GM20431 (cell line): Measurements from ENCODE around the gene TMEM198.

Experiments used
- in situ Hi-C: fragments of 300-500 bp; cut with MseI, MboI; formaldehyde crosslinking; loops from one replicate; pipeline ENCODE4 v1.15.0; 2020; ENCODE audit warnings: low sequenced_read_pairs; ENCODE audit not compliant: unreplicated experiment

TMEM198 gene

DNA sequence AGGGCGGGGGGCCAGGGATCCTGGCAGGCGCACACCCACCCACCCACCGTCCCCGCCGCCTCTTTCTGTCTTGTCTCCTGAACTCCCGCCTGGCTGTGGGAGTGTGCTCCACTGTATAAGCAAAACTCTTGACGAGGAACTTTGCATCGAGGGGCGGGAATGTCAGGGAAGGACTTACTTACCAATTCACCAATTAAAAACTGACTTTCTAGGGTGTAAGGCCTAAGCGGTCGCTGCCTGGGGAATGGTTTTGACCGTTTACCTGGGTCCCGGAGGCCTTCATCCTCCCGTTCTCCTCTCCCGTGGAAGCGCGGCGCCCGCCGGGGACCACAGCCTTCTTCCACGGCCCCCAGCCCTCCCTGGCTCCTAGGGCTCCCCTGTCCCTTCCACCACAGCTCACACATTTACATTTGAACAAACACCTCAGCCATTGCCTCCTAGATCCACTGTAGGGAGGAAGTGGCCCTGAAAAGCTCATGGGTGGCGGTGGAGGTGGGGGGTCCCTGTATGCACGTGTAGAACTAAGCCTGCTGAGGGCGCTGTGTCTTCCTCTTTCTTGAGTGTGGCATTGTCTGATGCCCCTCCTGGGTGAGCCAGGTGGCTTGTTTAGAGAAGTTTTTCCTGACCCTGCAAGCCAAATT is 20.7 kb upstream of the TMEM198 start:
- in situ Hi-C loops, result loop anchor here (10.0 kb wide), 1 partner anchor 118 kb away; no protein-coding TSS in a partner anchor

DNA sequence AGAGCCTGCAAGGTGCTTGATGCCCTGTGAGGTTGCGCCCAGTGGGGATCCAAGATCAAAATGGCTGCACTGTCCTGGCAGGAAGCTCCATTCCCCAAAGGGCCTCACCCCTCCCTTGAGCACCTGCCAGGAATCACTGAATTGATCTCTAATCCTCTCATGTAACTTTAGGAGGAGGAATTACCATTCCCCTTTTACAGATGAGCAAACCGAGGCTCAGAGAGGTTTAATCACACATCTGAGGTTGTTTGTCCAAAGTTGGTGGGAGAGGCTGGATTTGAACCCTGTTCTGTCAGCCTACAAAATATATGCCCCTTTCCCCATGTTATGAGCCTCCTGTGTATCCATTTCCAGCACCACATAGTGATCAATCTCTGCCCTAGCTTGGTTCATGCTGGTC is 19.0 kb upstream of the TMEM198 start:
- in situ Hi-C loops, result loop anchor here (10.0 kb wide), 1 partner anchor 120 kb away; no protein-coding TSS in a partner anchor

DNA sequence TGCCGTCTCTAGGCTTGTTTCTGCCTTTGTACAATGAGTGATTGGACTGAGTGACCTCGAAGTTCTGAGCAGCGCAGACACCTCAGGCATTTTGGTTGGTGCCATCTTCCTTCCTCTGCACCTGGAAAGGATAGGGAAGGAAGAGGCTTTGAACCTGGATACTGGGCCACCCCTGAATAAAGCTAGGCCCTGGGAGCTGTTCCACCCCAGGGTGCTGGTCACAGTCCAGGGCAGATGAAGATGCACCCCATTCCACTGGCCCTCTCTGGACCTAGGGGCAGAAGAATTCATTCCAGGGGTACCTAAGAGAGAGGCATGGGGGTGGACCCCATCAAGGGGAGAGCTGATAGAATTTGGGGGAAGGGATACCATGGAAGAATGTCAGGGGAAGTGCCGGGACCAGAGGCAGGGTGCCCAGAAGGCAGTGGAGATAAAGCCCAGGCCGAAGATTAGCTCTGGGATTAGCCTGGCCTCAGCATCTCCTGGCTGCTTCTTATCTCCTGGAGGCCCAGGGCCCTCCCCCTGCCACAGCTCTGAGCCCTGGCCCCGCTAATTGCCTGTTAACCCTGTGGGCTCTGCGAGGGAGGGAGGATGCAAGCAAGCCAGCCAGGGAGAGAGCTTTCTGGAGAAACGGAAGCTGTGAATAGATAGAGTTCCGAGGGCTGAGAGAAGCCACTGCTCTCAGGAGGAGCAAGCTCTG is 18.1 kb upstream of the TMEM198 start:
- in situ Hi-C loops, result loop anchor here (10.0 kb wide), 1 partner anchor 121 kb away; no protein-coding TSS in a partner anchor

DNA sequence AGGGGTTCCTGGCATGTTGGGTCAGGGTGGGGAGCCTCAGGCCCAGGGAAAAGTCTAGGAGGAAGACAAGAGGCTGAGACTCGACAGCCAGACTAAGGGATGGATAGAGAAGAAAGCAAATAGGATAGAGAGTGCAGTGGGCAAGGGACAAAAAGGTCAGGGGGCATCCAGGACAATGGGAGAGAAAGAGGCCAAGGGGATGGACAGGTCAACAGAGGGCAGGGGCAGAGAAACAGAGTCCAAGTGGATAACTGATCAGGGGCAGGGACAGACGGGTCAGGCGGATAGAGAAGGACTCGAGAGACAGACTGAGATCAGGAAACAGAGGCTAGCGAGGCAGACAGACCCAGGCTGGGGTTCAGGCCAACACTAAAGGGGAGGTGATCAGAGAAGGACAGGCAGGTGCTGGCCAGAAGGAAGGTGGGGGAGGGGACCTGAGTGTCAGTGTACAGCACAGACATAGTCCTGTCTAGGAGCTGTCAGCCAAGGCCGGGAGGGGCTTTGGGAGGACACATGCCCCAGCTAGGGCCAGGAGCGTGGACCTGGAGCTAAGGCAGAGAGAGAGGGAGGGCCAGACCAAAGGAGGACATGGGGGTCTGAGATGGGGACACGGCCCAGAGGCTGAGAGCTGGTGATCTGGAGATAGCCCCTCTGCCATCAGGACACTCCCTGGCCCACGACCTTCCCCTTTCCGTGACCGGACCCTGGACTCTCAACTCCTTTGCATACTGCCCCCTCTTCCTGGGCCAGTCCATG is 17.3 kb upstream of the TMEM198 start:
- in situ Hi-C loops, result loop anchor here (10.0 kb wide), 1 partner anchor 122 kb away; no protein-coding TSS in a partner anchor

DNA sequence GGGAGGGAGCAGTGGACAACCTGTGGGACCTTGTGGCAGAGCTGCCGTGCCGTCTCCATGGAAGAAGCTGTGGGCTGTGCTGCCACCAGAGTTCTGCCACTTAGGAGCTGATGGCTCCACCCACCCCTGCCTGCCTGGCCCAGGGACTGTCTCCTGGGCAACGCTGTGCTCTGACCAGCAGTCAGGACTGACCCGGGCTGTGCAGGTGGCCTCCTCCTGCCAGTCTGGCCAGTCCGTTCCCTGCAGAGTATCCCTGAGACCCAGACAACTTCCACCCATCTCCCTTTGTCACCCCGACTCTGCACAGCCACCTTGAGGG is 16.8 kb upstream of the TMEM198 start:
- in situ Hi-C loops, result loop anchor here (10.0 kb wide), 1 partner anchor 122 kb away; no protein-coding TSS in a partner anchor

DNA sequence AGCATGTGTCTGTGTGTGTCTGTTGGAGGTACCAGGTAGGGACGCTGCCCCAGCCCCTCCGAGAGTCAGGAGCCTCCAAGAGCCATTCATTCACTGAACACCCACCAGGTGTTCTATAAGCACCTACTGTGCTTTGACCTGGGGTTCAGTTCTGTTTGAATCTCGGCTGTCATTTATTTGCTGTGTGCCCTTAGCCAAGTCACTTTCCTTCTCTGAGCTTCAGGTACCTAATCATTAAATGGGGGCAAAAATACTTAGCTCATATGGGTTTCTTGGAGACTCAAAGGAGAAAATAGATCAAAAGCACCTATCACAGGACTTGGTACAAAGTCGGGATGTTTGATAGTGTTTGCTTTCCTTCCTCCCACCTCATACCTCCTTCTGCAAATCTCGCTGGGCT is 16.4 kb upstream of the TMEM198 start:
- in situ Hi-C loops, result loop anchor here (10.0 kb wide), 1 partner anchor 123 kb away; no protein-coding TSS in a partner anchor

DNA sequence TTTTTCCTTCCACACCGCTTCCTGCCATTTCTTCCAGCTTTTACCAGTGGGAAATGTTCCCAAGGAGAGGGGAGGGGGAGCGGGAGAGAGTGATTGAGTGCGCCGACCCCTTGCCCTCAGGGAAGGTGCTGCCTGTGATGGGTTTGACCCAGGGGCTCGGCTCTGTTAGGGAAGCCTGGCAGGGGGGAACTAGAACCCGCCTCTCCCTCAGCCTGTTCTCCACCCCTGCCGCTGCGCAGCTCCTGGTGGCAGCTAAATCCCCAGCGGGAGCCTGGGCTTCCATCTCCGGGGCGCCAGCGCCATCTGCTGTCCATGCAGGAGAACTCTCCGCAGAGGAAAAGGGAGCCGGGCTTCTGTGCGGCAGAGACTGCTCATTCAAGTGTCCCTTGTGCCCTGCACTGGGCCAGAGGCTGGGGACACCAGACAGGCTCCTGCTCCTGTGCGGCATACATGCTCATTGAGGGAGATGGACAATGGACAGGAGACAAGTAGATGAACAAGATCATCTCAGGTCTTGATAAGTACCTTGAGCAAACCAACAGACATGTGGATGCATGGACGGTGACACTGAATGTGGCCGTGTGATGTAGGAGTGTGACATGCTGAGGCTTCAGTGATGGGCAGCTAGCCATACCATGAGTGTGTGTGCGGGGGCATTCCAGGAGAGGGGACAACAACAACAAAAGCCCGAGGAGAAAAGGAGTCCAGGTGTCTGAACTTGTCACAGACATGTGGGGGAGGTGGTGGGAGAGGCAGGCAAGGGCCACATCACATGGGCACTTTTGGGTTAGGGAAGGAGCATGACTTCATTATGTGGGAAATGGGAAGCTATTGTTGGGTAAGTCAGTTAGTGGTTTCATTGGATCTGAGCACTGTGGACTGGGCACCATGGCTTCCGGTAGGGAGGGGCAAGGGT is 13.5 kb upstream of the TMEM198 start:
- in situ Hi-C loops, result no loop called here

DNA sequence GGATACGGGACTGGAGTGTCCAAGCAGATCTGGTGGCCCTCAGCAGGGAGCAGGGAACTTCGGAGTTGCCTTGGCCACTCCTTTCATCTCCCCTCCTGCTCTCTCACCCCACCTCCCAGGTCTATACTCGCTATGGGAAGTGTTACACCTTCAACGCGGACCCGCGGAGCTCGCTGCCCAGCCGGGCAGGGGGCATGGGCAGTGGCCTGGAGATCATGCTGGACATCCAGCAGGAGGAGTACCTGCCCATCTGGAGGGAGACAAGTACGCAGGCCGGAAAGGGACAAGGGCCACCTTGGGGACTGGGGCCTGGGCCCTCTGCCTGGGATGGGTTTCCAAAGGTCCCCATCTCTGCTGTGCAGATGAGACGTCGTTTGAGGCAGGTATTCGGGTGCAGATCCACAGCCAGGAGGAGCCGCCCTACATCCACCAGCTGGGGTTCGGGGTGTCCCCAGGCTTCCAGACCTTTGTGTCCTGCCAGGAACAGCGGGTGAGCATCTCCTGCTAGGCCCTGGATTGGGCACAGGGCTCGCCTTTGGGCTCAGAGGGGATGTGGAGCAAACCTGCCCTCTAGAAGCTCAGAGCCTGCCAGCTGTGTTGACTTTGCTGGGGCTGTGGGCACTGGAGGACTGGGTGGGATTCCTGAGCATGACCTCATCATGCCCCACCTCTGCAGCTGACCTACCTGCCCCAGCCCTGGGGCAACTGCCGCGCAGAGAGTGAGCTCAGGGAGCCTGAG is 12.0 kb upstream of the TMEM198 start:
- in situ Hi-C loops, result no loop called here

DNA sequence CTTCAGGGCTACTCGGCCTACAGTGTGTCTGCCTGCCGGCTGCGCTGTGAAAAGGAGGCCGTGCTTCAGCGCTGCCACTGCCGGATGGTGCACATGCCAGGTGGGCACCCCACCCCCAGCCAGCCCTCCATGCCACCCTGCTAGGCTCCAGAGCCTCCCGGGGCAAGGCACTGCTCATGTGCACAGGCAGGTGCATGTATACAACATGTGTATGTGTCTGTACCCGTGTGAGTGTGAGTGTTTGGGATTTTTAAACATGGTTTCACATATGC is 11.5 kb upstream of the TMEM198 start:
- in situ Hi-C loops, result no loop called here

DNA sequence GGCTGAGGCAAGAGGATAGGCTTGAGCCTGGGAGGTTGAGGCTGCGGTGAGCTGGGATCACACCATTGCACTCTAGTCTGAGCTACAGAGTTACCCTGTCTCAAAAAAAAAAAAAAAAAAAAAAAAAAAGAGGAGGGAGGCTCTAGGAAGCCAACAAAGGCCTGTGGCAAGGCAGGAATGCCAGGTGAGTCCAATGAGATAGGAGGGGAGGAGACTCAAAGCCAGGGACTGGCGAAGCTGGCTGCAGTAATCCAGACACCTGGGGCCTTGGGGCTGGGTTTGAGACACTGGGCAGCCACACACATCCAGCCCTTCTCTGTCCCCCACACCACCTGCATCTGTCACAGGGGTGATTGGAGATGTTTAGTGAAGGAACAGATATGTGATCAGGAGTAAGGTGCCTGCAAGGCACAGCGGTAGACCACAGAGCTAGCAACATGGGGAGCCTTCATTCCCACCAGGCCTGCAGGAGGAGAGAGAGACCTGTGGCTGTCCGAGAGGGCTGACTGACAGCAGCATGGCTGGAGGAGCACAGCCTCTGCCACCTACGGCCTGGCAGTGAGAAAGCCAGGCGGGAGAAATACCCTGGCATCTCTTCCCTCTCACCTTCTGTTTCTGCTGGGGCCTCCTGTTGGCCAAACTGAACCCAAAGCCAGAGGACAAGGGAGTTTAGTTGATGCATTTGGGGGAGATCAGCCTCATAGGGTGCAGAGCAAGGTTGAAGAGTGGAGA is 9.7 kb upstream of the TMEM198 start:
- in situ Hi-C loops, result no loop called here

DNA sequence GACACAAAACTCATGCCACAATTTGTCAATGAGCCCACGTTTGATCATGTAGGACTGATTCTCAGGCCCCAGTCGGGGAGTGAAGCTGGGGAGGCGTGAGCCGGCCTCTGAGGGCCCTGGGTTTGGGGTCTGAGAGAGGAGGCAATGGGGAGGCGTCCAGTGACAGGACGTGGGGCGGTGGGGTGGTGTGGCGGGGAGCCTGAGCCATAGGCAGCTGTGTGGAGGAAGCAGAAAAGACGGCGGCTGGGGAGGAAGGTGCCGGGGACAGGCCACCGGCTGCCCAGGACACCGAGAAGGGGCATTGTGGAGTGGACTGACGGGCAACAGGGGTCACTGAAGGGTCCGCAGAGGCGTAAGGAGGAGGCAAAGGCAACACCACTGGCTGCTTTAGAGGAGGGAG is 7.4 kb upstream of the TMEM198 start:
- in situ Hi-C loops, result no loop called here

DNA sequence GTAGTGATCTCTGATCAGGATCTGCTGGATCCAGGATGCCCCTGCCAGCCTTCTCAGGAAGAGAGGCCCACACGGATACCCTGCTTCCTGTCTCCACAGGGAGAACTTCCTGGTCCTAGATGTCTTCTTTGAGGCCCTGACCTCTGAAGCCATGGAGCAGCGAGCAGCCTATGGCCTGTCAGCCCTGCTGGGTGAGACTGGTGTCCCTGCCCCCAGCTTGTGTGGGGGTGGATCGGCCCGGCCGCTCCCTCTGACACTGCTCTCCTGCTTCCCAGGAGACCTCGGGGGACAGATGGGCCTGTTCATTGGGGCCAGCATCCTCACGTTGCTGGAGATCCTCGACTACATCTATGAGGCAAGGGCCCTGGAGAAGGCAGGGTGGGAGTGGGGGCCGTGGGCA is 6.9 kb upstream of the TMEM198 start:
- in situ Hi-C loops, result no loop called here

DNA sequence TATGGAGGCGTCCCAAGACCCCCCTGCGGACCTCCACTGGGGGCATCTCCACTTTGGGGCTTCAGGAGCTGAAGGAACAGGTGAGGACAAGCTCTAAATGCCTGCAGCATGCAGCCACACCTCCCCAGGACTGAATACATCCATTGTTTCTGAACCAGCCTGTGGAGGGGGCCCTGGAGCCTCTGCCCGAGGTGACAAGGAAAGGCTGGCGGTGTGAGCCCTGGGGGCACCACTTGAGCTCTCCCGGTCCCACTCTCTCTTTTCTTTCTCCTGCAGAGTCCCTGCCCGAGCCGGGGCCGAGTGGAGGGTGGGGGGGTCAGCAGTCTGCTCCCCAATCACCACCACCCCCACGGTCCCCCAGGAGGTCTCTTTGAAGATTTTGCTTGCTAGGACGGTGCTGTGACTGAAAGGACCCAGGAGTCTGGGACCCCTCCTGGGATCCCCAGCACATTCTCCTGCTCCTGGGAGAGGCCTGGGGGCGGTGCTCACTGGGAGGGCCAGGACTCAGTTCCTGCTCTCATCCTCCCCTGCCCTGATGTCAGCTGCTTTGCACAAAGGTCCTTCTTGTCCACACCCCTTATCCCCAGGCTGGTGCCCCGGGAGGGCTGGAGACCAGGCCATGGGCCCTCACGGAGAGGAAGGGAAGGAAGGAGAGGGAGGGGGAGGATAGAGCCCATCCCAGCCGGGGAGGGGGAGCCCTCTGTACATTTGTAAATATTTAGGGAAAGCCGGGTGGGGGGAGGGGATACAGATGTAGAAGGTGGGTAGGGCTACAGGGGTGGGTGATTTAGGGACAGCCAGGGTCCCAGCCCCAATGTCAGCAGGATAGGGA is 6.0 kb upstream of the TMEM198 start:
- in situ Hi-C loops, result no loop called here

DNA sequence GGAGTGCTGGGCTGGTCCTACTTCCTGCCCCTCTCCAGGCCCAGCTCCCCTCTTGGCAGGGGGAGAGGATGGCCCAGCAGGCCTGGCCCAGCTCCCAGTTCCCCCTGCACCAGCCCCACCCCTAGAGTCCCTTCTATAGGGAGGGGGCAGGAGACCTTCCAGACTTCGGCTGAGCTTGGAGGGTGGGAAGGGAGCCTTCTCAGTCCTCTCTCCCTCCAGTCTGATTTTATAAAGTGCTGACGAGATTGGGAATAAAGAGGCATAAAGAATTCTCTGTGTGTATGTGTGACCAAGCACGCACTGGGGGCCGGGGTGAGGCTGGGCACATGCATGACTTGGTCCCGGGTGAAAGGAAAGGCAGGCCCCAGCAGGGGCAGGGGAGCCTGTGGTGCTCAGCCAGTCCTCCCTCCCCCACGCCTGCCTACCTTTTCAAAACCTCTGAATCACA is 5.3 kb upstream of the TMEM198 start:
- in situ Hi-C loops, result no loop called here

DNA sequence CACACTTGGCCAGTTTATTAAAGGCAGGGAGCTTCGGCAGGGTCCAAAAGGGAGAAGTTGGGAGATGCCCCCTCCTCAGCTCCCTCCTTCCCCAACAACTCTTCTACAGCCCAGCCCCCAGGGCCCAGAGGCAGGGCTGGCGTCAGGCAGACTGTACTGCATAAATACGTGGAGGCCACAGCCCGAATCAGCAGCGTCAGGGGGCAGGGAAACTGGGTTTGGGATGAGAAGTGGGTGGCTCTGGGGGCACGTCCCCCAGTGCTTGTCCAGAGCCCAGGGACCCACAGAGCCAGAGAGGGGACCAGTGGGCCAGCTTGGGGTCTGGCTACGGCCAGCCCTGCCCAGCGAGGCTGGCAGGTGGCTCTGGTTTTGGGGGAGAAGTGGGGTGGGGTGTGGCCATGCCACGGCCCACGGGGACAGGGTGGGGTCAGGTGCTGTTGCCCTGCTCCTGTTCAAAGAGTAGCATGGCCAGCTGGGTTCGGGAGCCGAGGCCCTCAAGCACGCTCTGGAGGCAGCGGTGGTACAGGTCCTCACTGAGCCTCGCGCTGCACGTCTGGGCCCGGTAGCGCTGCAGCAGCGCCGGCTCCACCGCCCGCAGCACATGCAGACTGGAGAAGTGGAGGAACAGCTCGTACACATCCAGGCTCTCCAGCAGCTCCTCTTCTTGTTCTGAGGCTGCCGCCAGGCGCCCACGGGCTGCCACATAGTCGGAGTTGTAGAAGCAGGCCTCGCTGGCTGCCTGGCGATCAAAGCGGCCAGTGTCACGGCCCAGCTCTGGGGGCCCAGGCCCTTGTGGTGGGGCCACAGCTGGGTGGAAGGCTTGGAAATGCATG is 4.7 kb upstream of the TMEM198 start:
- in situ Hi-C loops, result no loop called here

DNA sequence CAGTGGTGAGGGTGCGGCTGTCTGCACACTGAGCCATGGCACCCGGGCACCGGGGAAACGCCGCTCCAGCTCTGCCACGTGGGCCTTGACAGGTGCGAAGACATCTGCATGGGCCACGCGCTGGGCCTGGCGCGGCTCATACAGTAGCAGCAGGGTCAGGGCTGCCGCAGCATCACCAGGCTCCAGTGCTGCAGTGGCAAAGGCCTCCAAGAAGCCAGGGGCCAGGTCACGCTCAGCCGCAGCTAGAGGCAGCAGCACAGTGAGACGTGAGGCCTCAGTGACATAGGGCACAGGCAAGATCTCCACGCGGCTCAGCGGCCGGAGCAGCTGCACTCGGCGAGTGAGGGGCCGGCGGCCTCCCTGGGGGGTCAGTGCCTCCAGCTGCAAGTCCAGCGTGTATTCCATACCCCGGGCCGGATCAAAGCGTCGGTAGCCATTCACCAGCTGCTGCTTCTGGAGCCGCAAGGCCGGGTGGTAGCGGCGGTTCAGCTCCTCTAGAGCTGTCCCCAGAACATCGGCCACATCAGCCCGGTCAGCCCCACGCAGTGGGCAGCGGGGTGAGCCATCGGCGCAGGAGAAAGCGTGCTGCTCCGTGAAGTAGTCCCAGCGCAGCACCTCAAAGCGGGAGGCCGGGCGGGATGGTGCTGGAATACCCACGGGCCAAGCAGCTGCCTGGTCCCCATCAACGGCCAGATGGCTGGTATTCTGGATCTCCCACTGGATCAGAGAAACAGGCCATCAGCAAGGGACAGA is 3.7 kb upstream of the TMEM198 start:
- in situ Hi-C loops, result no loop called here
